Subcutaneous adipose tissue (tissue), 4 donors: ENCODE measurements around the gene SENP5. TPM values are rescaled to one million over a fixed set of nuclear protein-coding genes. Genes with fewer than 3 reads are reported as not detected.

Source experiments
- total RNA-seq, 4 donors: library from RNA; depleted of rRNA; stranded (reverse); fragments of >200 nt; gene quantifications; one replicate each; pipeline ENCODE4 v1.1.0, GENCODE V29; 2016
- TF ChIP-seq, protein P1 (sequence below): fragments of 450-650 bp; IDR thresholded peaks from one replicate; pipeline ENCODE4 v1.5.1; 2016; ENCODE audit warnings: low read depth, mild to moderate bottlenecking, control low read depth, antibody characterized with exemption, moderate library complexity

SENP5 gene
- total RNA-seq, 4 donors from 2014 or later: 35.7 to 48.3 (median 45.1) TPM

DNA sequence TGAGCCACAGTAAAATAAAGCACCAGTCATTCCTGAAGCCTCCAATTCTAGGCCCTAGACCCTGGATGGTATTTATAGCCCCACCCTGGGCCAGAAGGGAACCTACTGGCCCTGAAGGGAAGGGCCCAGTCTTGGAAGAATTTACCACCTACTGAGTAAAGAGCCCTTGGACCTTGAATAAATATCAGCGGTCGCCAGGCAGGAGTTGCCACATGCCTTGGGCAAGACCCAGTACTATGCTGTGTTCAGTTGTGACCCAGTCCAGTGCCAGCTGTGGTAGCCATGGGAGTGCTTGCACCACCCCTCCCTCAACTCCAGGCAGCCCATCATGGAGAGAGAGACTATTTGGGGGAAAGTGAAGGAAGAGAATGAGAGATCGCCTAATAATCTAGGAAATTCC lies 47.7 kb downstream of the SENP5 start:
- TF ChIP-seq, protein P1, sequence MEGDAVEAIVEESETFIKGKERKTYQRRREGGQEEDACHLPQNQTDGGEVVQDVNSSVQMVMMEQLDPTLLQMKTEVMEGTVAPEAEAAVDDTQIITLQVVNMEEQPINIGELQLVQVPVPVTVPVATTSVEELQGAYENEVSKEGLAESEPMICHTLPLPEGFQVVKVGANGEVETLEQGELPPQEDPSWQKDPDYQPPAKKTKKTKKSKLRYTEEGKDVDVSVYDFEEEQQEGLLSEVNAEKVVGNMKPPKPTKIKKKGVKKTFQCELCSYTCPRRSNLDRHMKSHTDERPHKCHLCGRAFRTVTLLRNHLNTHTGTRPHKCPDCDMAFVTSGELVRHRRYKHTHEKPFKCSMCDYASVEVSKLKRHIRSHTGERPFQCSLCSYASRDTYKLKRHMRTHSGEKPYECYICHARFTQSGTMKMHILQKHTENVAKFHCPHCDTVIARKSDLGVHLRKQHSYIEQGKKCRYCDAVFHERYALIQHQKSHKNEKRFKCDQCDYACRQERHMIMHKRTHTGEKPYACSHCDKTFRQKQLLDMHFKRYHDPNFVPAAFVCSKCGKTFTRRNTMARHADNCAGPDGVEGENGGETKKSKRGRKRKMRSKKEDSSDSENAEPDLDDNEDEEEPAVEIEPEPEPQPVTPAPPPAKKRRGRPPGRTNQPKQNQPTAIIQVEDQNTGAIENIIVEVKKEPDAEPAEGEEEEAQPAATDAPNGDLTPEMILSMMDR: no peak

DNA sequence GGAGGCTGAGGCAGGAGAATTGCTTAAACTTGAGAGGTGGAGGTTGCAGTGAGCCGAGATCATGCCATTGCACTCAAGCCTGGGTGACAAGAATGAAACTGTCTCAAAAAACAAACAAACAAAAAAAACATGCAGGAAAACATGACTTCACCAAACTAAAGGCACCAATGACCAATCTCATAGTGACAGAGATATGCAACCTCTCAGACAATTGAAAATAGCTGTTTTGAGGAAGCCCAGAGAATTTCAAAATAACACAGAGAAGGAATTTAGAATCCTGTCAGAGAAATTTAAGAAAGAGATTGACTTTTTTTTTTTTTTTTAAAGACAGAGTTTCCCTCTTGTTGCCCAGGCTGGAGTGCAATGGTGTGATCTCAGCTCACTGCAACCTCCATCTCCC lies 48.5 kb downstream of the SENP5 start:
- TF ChIP-seq, protein P1: no peak

DNA sequence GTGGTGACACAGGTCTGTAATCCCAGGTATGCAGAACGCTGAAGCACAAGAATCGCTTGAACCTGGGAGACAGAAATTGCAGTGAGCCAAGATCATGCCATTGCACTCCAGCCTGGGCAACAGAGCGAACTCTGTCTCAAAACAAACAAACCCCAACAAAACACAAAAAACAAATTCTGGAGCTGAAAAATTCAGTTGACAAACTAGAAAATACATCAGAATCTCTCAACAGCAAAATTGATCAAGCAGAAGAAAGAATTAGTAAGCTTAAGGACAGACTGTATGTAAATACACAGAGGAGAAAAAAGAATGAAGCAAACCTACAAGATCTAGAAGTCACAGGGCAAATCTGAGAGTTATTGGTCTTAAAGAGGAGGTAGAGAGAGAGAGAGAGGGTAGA lies 49.3 kb downstream of the SENP5 start:
- TF ChIP-seq, protein P1: no peak

DNA sequence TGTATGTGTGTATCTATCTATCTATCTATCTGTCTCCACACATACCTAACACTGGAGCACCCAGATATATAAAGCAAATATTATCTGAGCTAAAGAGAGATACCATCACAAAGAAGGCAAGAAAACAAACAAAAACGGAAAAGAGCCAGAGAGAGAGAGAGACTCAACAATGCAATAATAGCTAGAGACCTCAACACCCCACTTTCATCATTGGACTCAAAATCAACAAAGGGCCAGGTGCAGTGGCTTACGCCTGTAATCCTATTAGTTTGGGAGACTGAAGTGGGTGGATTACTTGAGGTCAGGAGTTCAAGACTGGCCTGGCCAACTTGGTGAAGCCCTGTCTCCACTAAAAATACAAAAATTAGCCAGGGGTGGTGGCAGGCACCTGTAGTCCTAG lies 51.2 kb downstream of the SENP5 start:
- TF ChIP-seq, protein P1: no peak

DNA sequence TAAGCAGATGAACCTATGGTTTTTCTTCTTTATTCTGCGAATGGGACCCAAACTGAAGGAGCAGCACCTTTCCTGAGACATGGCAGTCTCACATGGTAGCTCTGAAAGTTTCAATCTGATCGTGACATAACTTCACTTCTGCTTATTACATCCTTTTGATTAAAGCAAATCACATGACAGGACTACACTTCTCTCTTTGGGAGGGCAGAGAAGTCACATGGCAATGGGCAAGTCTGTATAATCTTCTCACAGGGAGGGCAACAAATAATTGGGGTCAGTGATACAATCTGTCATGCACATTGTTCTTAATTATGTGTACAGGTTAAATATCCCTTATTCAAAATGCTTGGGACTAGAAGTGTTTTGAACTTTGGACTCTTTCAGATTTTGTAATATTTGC lies 53.0 kb downstream of the SENP5 start:
- TF ChIP-seq, protein P1: no peak

DNA sequence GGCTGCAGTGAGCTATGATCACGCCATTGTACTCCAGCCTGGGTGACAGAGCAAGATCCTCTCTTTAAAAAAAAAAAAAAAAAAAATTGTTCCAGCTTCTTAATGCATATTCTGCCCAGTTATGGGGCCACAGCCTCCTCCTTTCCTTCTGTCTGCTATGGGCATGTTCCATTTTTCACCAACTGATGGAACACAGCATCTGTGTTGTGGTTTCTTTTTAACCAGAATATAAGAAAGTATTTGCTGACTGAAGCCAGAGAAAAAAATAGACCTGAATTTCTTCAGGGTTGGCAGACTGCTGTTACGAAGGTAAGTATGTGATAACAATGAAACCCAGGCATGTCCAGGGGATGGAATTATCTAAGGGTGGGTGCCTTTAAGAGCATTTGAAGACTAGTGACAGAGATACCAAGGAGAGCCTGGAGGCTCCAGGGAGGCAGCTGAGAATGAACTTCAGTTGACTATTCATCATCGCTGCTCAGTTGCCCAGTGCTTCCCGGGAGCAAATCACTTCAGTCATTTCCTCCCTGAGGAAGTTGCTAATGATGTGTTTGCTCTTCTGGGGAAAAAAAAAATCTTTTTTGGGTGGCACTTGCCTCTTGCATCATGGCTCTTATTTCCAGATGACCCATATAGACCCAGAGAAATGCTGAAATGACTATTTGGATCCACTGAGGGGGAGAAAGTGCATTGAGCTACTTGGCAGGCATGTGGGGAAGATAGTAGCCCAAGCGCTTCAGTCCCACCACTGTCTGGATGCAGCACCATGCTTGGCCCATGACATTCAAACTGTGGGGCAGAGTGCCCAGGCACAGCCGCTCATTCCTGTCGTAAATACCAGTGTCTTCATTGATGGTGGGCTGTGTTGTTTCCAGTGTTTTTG lies 60.1 kb downstream of the SENP5 start:
- TF ChIP-seq, protein P1: no peak

DNA sequence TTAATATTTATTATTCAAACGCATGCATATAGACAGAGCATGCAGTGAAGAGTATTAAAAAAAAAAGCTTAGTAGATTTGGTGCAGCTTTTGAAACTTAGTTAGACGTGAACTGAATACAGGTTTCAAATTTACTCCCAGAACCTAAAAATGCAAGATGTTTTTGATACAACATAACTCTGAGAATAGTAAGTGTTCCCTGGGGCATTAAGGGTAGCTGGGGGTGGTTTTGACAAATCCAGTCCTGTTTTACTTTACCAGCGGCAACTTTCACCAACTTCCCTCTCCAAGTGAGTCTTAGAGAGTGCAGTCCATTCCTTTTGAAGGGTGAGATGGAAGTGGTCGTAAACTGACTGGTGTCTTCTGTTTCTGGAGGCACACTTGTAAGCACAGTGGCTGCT lies 63.4 kb downstream of the SENP5 start:
- TF ChIP-seq, protein P1: no peak
